Endodermal cell (in vitro differentiated cells): Measurements from ENCODE around the gene MAPK14. TPM values are rescaled to one million over a fixed set of nuclear protein-coding genes. Genes with fewer than 3 reads are reported as not detected.

Source experiments
- DNase-seq: peaks from one replicate; pipeline ENCODE4 v3.0.0-alpha.2; 2017
- H3K27ac ChIP-seq: 2 replicates; pipeline ENCODE4 v1.5.1; 2013; ENCODE audit warnings: mild to moderate bottlenecking, low read depth, low read length, moderate library complexity
- H3K27me3 ChIP-seq: 2 replicates; pipeline ENCODE4 v1.6.1; 2013; ENCODE audit warnings: mild to moderate bottlenecking, low read length, moderate library complexity; ENCODE audit not compliant: insufficient read depth, control insufficient read depth, poor library complexity, severe bottlenecking
- H3K36me3 ChIP-seq: 2 replicates; pipeline ENCODE4 v1.7.0; 2013; ENCODE audit warnings: mild to moderate bottlenecking, low read length, moderate library complexity; ENCODE audit not compliant: control insufficient read depth, insufficient read depth
- H3K4me1 ChIP-seq: one replicate; pipeline ENCODE4 v1.7.0; 2013; ENCODE audit warnings: low read length; ENCODE audit not compliant: control insufficient read depth, insufficient read depth
- H3K4me3 ChIP-seq: 2 replicates; pipeline ENCODE4 v1.5.1; 2013; ENCODE audit warnings: mild to moderate bottlenecking, low read length, moderate library complexity
- H3K9ac ChIP-seq: 2 replicates; pipeline ENCODE4 v1.6.1; 2013; ENCODE audit warnings: mild to moderate bottlenecking, low read length, moderate library complexity; ENCODE audit not compliant: poor library complexity, severe bottlenecking; ENCODE audit errors: extremely low read depth
- H3K9me3 ChIP-seq: 2 replicates; pipeline ENCODE4 v1.6.1; 2013; ENCODE audit warnings: mild to moderate bottlenecking, low read length, moderate library complexity; ENCODE audit not compliant: control insufficient read depth
- H3K27ac Mint-ChIP-seq: 2 replicates; pipeline ENCODE4 v1.8.0; 2020; ENCODE audit warnings: mixed read lengths
- H3K27me3 Mint-ChIP-seq: 2 replicates; pipeline ENCODE4 v1.8.0; 2021; ENCODE audit warnings: mild to moderate bottlenecking, mixed read lengths; ENCODE audit not compliant: insufficient read depth
- H3K36me3 Mint-ChIP-seq: 2 replicates; pipeline ENCODE4 v1.8.0; 2020; ENCODE audit warnings: low read depth, mixed read lengths
- H3K4me1 Mint-ChIP-seq: 2 replicates; pipeline ENCODE4 v1.8.0; 2020; ENCODE audit warnings: mixed read lengths
- H3K4me3 Mint-ChIP-seq: 2 replicates; pipeline ENCODE4 v1.8.0; 2020; ENCODE audit warnings: mild to moderate bottlenecking, moderate library complexity, mixed read lengths
- H3K9me3 Mint-ChIP-seq: 2 replicates; pipeline ENCODE4 v1.8.0; 2020; ENCODE audit warnings: mild to moderate bottlenecking, mixed read lengths
- CTCF ChIP-seq: fragments of 200-600 bp; sonication (generic); conservative IDR thresholded peaks from 2 replicates; pipeline ENCODE4 v1.5.0; 2021; ENCODE audit warnings: antibody characterized with exemption, mild to moderate bottlenecking
- WGBS, 2 experiments: methylation state at CpG; one replicate each; pipeline versions ENCODE4 v1.1.5 to v1.1.7; 2013; ENCODE audit warnings: missing lambda C conversion rate in 2 of 2, mixed read lengths in 1 of 2; ENCODE audit not compliant: insufficient coverage in 1 of 2, insufficient read length in 1 of 2; 5-methylcytosine and 5-hydroxymethylcytosine counted together
- total RNA-seq, 2 donors: library from RNA; stranded (reverse); fragmentation: NEBNext Ultra II Directional in 1 of 2; extraction: Animal tissue kit (Norgen Biotek cat#: 25700) in 1 of 2; gene quantifications; 2 replicates in 1 of 2; 3 replicates in 1 of 2; pipeline ENCODE4 v1.2.1, GENCODE V29; 2021

MAPK14 gene
- total RNA-seq, 2 donors from 2014 or later = 36.4 to 40.6 TPM

- peaks cover 16% of the 10 kb centered on the region for H3K4me1 Mint-ChIP-seq
- no peak overlapping the region for H3K4me3 Mint-ChIP-seq
- DNase-seq = no peak
- H3K4me3 ChIP-seq = no peak overlapping the region
- no peaks in the 10 kb centered on the region for H3K4me1 ChIP-seq
- no peaks in the 10 kb centered on the region for H3K27me3 ChIP-seq
- H3K9me3 Mint-ChIP-seq = no peaks in the 10 kb centered on the region
- no peaks in the 10 kb centered on the region for H3K9me3 ChIP-seq
- 87% methylated on average over 3 of the region's 3 CpGs; no CpG with 5 or more reads in 1 of the 2 experiments for WGBS, 2 experiments
- no peak overlapping the region for H3K27ac Mint-ChIP-seq
- H3K36me3 Mint-ChIP-seq = peaks cover 7% of the 10 kb centered on the region
- no peak overlapping the region for H3K27ac ChIP-seq
- no peak overlapping the region for H3K9ac ChIP-seq
- no peaks in the 10 kb centered on the region for H3K36me3 ChIP-seq
- H3K27me3 Mint-ChIP-seq = no peaks in the 10 kb centered on the region
- no peak for TF ChIP-seq CTCF
Measured at GRCh38 chr6:36070252-36070651, 42.6 kb downstream of the MAPK14 start.

- H3K9me3 ChIP-seq = no peaks in the 10 kb centered on the region
- H3K27me3 ChIP-seq = no peaks in the 10 kb centered on the region
- H3K9ac ChIP-seq = no peak overlapping the region
- H3K27ac Mint-ChIP-seq = no peak overlapping the region
- no peak for TF ChIP-seq CTCF
- no peak for DNase-seq
- H3K27me3 Mint-ChIP-seq = no peaks in the 10 kb centered on the region
- H3K4me3 ChIP-seq = no peak overlapping the region
- H3K4me1 ChIP-seq = no peaks in the 10 kb centered on the region
- H3K27ac ChIP-seq = no peak overlapping the region
- peaks cover 14% of the 10 kb centered on the region for H3K4me1 Mint-ChIP-seq
- no peak overlapping the region for H3K4me3 Mint-ChIP-seq
- no peaks in the 10 kb centered on the region for H3K9me3 Mint-ChIP-seq
- 96 to 100% methylated on average over 1 to 3 of the region's 3 CpGs for WGBS, 2 experiments
- peaks cover 14% of the 10 kb centered on the region for H3K36me3 Mint-ChIP-seq
- H3K36me3 ChIP-seq = peaks cover 6% of the 10 kb centered on the region
Measured at GRCh38 chr6:36071281-36071680, 43.7 kb downstream of the MAPK14 start.

- Mint-ChIP-seq H3K9me3 (no peaks in the 10 kb centered on the region), H3K27me3 (no peaks in the 10 kb centered on the region), H3K27ac (no peak overlapping the region), H3K4me1 (peaks cover 10% of the 10 kb centered on the region), H3K36me3 (peaks cover 16% of the 10 kb centered on the region), H3K4me3 (no peak overlapping the region)
- H3K4me1 ChIP-seq = no peaks in the 10 kb centered on the region
- DNase-seq = no peak
- H3K4me3 ChIP-seq = no peak overlapping the region
- 100% methylated on average over 1 of the region's 1 CpG; no CpG with 5 or more reads in 1 of the 2 experiments for WGBS, 2 experiments
- no peaks in the 10 kb centered on the region for H3K27me3 ChIP-seq
- H3K27ac ChIP-seq = no peak overlapping the region
- TF ChIP-seq CTCF = no peak
- H3K36me3 ChIP-seq = peaks cover 11% of the 10 kb centered on the region
- H3K9me3 ChIP-seq = no peaks in the 10 kb centered on the region
- no peak overlapping the region for H3K9ac ChIP-seq
Measured at GRCh38 chr6:36071714-36072113, 44.1 kb downstream of the MAPK14 start.
